NCI-H1694 treated with DMSO at 0.1 percent for 48 hours (cell line): ENCODE data around the gene PIP5K1B.

Experiments
- DNase-seq: peaks from one replicate; lab custom pipeline; 2025; lab: John Stamatoyannopoulos, UW

The PIP5K1B gene

GRCh38 chr9:68739621-68740174 lies 34.7 kb downstream of the PIP5K1B start:
- DNase-seq: no peak

GRCh38 chr9:68740561-68740960 lies 35.5 kb downstream of the PIP5K1B start:
- no peak for DNase-seq

GRCh38 chr9:68741234-68741633 lies 36.2 kb downstream of the PIP5K1B start:
- no peak for DNase-seq

- DNase-seq: no peak
These were observed 36.8 kb downstream of the PIP5K1B start for GRCh38 chr9:68741704-68742332.

- DNase-seq: no peak
These were observed 37.3 kb downstream of the PIP5K1B start for GRCh38 chr9:68742333-68742730.

- DNase-seq: no peak
These were observed 39.4 kb downstream of the PIP5K1B start for GRCh38 chr9:68744426-68744825.

- no peak for DNase-seq
These were observed 41.5 kb downstream of the PIP5K1B start for GRCh38 chr9:68746525-68746924.

- no peak for DNase-seq
These were observed 42.0 kb downstream of the PIP5K1B start for GRCh38 chr9:68747043-68747533.

GRCh38 chr9:68749135-68749534 lies 44.1 kb downstream of the PIP5K1B start:
- DNase-seq: no peak

- no peak for DNase-seq
These were observed 44.6 kb downstream of the PIP5K1B start for GRCh38 chr9:68749579-68750159.

GRCh38 chr9:68750255-68750654 lies 45.2 kb downstream of the PIP5K1B start:
- DNase-seq: no peak

- DNase-seq: no peak
These were observed 45.7 kb downstream of the PIP5K1B start for GRCh38 chr9:68750786-68751185.

GRCh38 chr9:68751556-68751955 lies 46.5 kb downstream of the PIP5K1B start:
- DNase-seq: no peak

GRCh38 chr9:68755051-68755450 lies 50.0 kb downstream of the PIP5K1B start:
- DNase-seq: no peak

GRCh38 chr9:68755752-68756151 lies 50.7 kb downstream of the PIP5K1B start:
- DNase-seq: no peak

- no peak for DNase-seq
These were observed 55.1 kb downstream of the PIP5K1B start for GRCh38 chr9:68759981-68760673.

GRCh38 chr9:68760674-68761333 lies 55.8 kb downstream of the PIP5K1B start:
- DNase-seq: no peak

GRCh38 chr9:68762570-68762969 lies 57.5 kb downstream of the PIP5K1B start:
- no peak for DNase-seq

GRCh38 chr9:68763104-68763503 lies 58.1 kb downstream of the PIP5K1B start:
- no peak for DNase-seq

GRCh38 chr9:68768619-68769018 lies 63.6 kb downstream of the PIP5K1B start:
- no peak for DNase-seq

GRCh38 chr9:68769852-68770251 lies 64.8 kb downstream of the PIP5K1B start:
- DNase-seq: no peak

- no peak for DNase-seq
These were observed 66.3 kb downstream of the PIP5K1B start for GRCh38 chr9:68771376-68771775.
